GM21528 (cell line): ENCODE data around the gene KDM4D.
"Not testable (repeated sequence)": the region's sequence is repeated elsewhere in the genome, so short reads cannot be mapped to it uniquely, and the experiment has no call there.

Experiments
- ATAC-seq: cut with Tn5 transposase; IDR thresholded peaks from one replicate; pipeline ENCODE4 v1.9.1; 2021; ENCODE audit warnings: mild to moderate bottlenecking, moderate library complexity; ENCODE audit not compliant: unreplicated experiment, low FRiP score

KDM4D gene

GRCh38 chr11:95025594-95025993 is 52.1 kb downstream of the KDM4D start:
- ATAC-seq = not testable (repeated sequence)

GRCh38 chr11:95028357-95028756 is 54.8 kb downstream of the KDM4D start:
- ATAC-seq = no peak

GRCh38 chr11:95033051-95033450 is 59.5 kb downstream of the KDM4D start:
- ATAC-seq = no peak

GRCh38 chr11:95035316-95035715 is 61.8 kb downstream of the KDM4D start:
- no peak for ATAC-seq

GRCh38 chr11:95037356-95038035 is 64.0 kb downstream of the KDM4D start:
- ATAC-seq = not testable (repeated sequence)

- ATAC-seq = no peak
Observed at GRCh38 chr11:95042239-95042638, 68.7 kb downstream of the KDM4D start.

GRCh38 chr11:95042906-95043305 is 69.4 kb downstream of the KDM4D start:
- no peak for ATAC-seq

GRCh38 chr11:95044010-95044409 is 70.5 kb downstream of the KDM4D start:
- no peak for ATAC-seq

- no peak for ATAC-seq
Observed at GRCh38 chr11:95045812-95046211, 72.3 kb downstream of the KDM4D start.
